ENCODE measurements around the gene GHRHR.

GHRHR gene

GRCh38 chr7:31019509-31019908, 55.8 kb downstream of the GHRHR start:
- no peak for DNase-seq
- Histone ChIP-seq H3K27ac (no peak overlapping the region), H3K4me3 (ENCODE audit: low read depth, low read length) (no peak overlapping the region), H3K27me3 (replicated peaks) (no peaks in the 10 kb centered on the region), H3K36me3 (replicated peaks) (no peaks in the 10 kb centered on the region)
- no peak for TF ChIP-seq CTCF (IDR thresholded peaks at IDR 0.05; ENCODE audit: low read depth, low read length, missing control alignments)
- in situ Hi-C loops (cut with HindIII; ENCODE audit: low pct_ligation_motif_present, low sequenced_read_pairs) = no loop called here

GRCh38 chr7:31020161-31020560, 56.4 kb downstream of the GHRHR start:
- in situ Hi-C loops (cut with HindIII; ENCODE audit: low pct_ligation_motif_present, low sequenced_read_pairs) = no loop called here
- Histone ChIP-seq H3K27ac (no peak overlapping the region), H3K36me3 (replicated peaks) (no peaks in the 10 kb centered on the region), H3K4me3 (ENCODE audit: low read depth, low read length) (no peak overlapping the region), H3K27me3 (replicated peaks) (no peaks in the 10 kb centered on the region)
- no peak for DNase-seq
- TF ChIP-seq CTCF (IDR thresholded peaks at IDR 0.05; ENCODE audit: low read depth, low read length, missing control alignments) = no peak

- Histone ChIP-seq H3K4me3 (ENCODE audit: low read depth, low read length) (no peak overlapping the region), H3K36me3 (replicated peaks) (no peaks in the 10 kb centered on the region), H3K27ac (no peak overlapping the region), H3K27me3 (replicated peaks) (no peaks in the 10 kb centered on the region)
- in situ Hi-C loops (cut with HindIII; ENCODE audit: low pct_ligation_motif_present, low sequenced_read_pairs) = no loop called here
- TF ChIP-seq CTCF (IDR thresholded peaks at IDR 0.05; ENCODE audit: low read depth, low read length, missing control alignments) = no peak
- no peak for DNase-seq
Measured at GRCh38 chr7:31020652-31021051, 56.9 kb downstream of the GHRHR start.

GRCh38 chr7:31022117-31022516, 58.4 kb downstream of the GHRHR start:
- H3K36me3 ChIP-seq (replicated peaks) = no peaks in the 10 kb centered on the region
- no peak overlapping the region for H3K4me3 ChIP-seq (ENCODE audit: low read depth, low read length)
- H3K27ac ChIP-seq = no peak overlapping the region
- no peak for DNase-seq
- in situ Hi-C loops (cut with HindIII; ENCODE audit: low pct_ligation_motif_present, low sequenced_read_pairs) = no loop called here
- no peaks in the 10 kb centered on the region for H3K27me3 ChIP-seq (replicated peaks)
- TF ChIP-seq CTCF (IDR thresholded peaks at IDR 0.05; ENCODE audit: low read depth, low read length, missing control alignments) = no peak

- H3K27ac ChIP-seq = no peak overlapping the region
- no peaks in the 10 kb centered on the region for H3K36me3 ChIP-seq (replicated peaks)
- no peak overlapping the region for H3K4me3 ChIP-seq (ENCODE audit: low read depth, low read length)
- no peaks in the 10 kb centered on the region for H3K27me3 ChIP-seq (replicated peaks)
- no peak for DNase-seq
- in situ Hi-C loops (cut with HindIII; ENCODE audit: low pct_ligation_motif_present, low sequenced_read_pairs) = no loop called here
- no peak for TF ChIP-seq CTCF (IDR thresholded peaks at IDR 0.05; ENCODE audit: low read depth, low read length, missing control alignments)
Measured at GRCh38 chr7:31022726-31023125, 59.0 kb downstream of the GHRHR start.

- in situ Hi-C loops (cut with HindIII; ENCODE audit: low pct_ligation_motif_present, low sequenced_read_pairs) = no loop called here
- no peak for TF ChIP-seq CTCF (IDR thresholded peaks at IDR 0.05; ENCODE audit: low read depth, low read length, missing control alignments)
- H3K4me3 ChIP-seq (ENCODE audit: low read depth, low read length) = no peak overlapping the region
- H3K36me3 ChIP-seq (replicated peaks) = no peaks in the 10 kb centered on the region
- H3K27me3 ChIP-seq (replicated peaks) = no peaks in the 10 kb centered on the region
- H3K27ac ChIP-seq = no peak overlapping the region
- DNase-seq = no peak
Measured at GRCh38 chr7:31023877-31024276, 60.1 kb downstream of the GHRHR start.
